OCI-LY1 (cell line): ENCODE measurements around the gene CHCHD3.

ENCODE experiments used
- H2AFZ ChIP-seq: fragments of 200-600 bp; sonication (generic), shearing (Covaris generic); 2 replicates; pipeline ENCODE4 v1.6.0; 2014; ENCODE audit warnings: antibody characterized with exemption, mild to moderate bottlenecking, low read length
- H3F3A ChIP-seq: fragments of 200-600 bp; sonication (generic), shearing (Covaris generic); 2 replicates; pipeline ENCODE4 v1.6.0; 2014; ENCODE audit warnings: mild to moderate bottlenecking, antibody characterized with exemption, low read length, moderate library complexity; ENCODE audit not compliant: insufficient read depth
- H3K27ac ChIP-seq: fragments of 200-600 bp; sonication (generic); 2 replicates; pipeline ENCODE4 v1.5.1; 2014; ENCODE audit warnings: low read length, mixed run types, mild to moderate bottlenecking, low read depth; ENCODE audit not compliant: poor library complexity, severe bottlenecking
- H3K27me3 ChIP-seq: fragments of 200-600 bp; sonication (generic); 2 replicates; pipeline ENCODE4 v1.6.0; 2014; ENCODE audit warnings: antibody characterized with exemption, mild to moderate bottlenecking, low read length, moderate library complexity; ENCODE audit not compliant: insufficient read depth
- H3K36me3 ChIP-seq: fragments of 200-600 bp; sonication (generic); 2 replicates; pipeline ENCODE4 v1.6.1; 2014; ENCODE audit warnings: mild to moderate bottlenecking, antibody characterized with exemption, low read length, moderate library complexity, mixed read lengths; ENCODE audit not compliant: insufficient read depth
- H3K4me1 ChIP-seq: fragments of 200-600 bp; sonication (generic); 2 replicates; pipeline ENCODE4 v1.5.1; 2014; ENCODE audit warnings: mild to moderate bottlenecking, low read length, moderate library complexity; ENCODE audit not compliant: insufficient read depth, severe bottlenecking
- H3K4me2 ChIP-seq: fragments of 200-600 bp; sonication (generic), shearing (Covaris generic); 2 replicates; pipeline ENCODE4 v1.6.1; 2014; ENCODE audit warnings: low read length
- H3K4me3 ChIP-seq: fragments of 200-600 bp; sonication (generic); 2 replicates; pipeline ENCODE4 v1.5.1; 2014; ENCODE audit warnings: low read length, low read depth, mild to moderate bottlenecking, mixed read lengths; ENCODE audit not compliant: poor library complexity, severe bottlenecking
- H3K79me2 ChIP-seq: fragments of 200-600 bp; shearing (Covaris generic); 2 replicates; pipeline ENCODE4 v1.6.1; 2016; ENCODE audit warnings: mixed run types, low read length, mixed read lengths; ENCODE audit not compliant: insufficient read depth
- H3K9ac ChIP-seq: fragments of 200-600 bp; sonication (generic), shearing (Covaris generic); 2 replicates; pipeline ENCODE4 v1.6.1; 2014; ENCODE audit warnings: mild to moderate bottlenecking, low read length, mixed read lengths
- H3K9me2 ChIP-seq: fragments of 200-600 bp; sonication (generic), shearing (Covaris generic); 2 replicates; pipeline ENCODE4 v1.6.1; 2014; ENCODE audit warnings: low read depth, mild to moderate bottlenecking, low read length, mixed read lengths
- H3K9me3 ChIP-seq: fragments of 200-600 bp; shearing (Covaris generic); 2 replicates; pipeline ENCODE4 v1.6.1; 2014; ENCODE audit warnings: low read length, mixed read lengths
- H4K20me1 ChIP-seq: fragments of 200-600 bp; sonication (generic), shearing (Covaris generic); 2 replicates; pipeline ENCODE4 v1.6.0; 2016; ENCODE audit warnings: mild to moderate bottlenecking, low read length; ENCODE audit not compliant: insufficient read depth
- EZH2 ChIP-seq: fragments of 200-600 bp; sonication (generic), shearing (Covaris generic); IDR thresholded peaks from 2 replicates; pipeline ENCODE4 v1.8.0; 2017; ENCODE audit warnings: borderline replicate concordance, mixed run types, mild to moderate bottlenecking, antibody characterized with exemption, low read length, moderate library complexity, mixed read lengths
- TF ChIP-seq, protein P1 (sequence below): fragments of 200-600 bp; sonication (generic), shearing (Covaris generic); IDR thresholded peaks from 2 replicates; pipeline ENCODE4 v1.5.1; 2017; ENCODE audit warnings: mild to moderate bottlenecking, antibody characterized with exemption, low read length, moderate library complexity, mixed read lengths

Gene CHCHD3

DNA sequence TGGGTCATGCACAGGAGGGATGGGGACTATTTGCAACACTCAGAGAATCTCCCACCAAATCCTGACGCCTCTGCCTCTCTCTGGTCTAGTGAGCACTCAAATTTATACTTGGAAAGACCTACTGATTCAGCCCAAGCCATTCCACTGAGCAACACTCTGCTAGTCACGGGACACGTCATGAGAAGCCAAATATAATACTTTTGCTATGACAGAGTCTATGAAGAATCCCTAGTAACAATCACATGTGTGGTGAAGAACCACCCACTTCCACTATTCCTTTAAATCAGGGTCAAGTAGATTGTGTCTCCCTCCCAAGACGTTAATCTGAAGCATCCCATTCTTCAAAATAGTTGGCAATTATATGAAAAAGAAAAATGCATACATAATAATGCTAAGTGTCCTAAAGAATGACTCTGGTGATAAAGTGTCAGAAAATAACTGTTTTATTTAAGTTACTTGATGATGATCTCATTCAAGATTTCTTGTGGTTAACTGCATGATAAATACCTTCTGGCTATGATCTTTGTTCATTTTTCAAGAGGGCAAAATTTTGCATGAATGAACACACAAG, 28.5 kb downstream of the CHCHD3 start:
- H2AFZ ChIP-seq: no peak overlapping the region
- H3K9me3 ChIP-seq: no peaks in the 10 kb centered on the region
- no peaks in the 10 kb centered on the region for H3K9me2 ChIP-seq
- H3F3A ChIP-seq: no peaks in the 10 kb centered on the region
- no peak overlapping the region for H3K9ac ChIP-seq
- H3K27me3 ChIP-seq: no peaks in the 10 kb centered on the region
- H3K4me1 ChIP-seq: peaks cover 25% of the 10 kb centered on the region
- H3K4me3 ChIP-seq: no peak overlapping the region
- no peaks in the 10 kb centered on the region for H4K20me1 ChIP-seq
- TF ChIP-seq EZH2: no peak
- TF ChIP-seq, protein P1, sequence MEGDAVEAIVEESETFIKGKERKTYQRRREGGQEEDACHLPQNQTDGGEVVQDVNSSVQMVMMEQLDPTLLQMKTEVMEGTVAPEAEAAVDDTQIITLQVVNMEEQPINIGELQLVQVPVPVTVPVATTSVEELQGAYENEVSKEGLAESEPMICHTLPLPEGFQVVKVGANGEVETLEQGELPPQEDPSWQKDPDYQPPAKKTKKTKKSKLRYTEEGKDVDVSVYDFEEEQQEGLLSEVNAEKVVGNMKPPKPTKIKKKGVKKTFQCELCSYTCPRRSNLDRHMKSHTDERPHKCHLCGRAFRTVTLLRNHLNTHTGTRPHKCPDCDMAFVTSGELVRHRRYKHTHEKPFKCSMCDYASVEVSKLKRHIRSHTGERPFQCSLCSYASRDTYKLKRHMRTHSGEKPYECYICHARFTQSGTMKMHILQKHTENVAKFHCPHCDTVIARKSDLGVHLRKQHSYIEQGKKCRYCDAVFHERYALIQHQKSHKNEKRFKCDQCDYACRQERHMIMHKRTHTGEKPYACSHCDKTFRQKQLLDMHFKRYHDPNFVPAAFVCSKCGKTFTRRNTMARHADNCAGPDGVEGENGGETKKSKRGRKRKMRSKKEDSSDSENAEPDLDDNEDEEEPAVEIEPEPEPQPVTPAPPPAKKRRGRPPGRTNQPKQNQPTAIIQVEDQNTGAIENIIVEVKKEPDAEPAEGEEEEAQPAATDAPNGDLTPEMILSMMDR: no peak
- no peak overlapping the region for H3K27ac ChIP-seq
- peaks cover 72% of the 10 kb centered on the region for H3K79me2 ChIP-seq
- H3K36me3 ChIP-seq: peaks cover 5% of the 10 kb centered on the region; the same call in 1 of the 2 replicates
- H3K4me2 ChIP-seq: no peak overlapping the region

DNA sequence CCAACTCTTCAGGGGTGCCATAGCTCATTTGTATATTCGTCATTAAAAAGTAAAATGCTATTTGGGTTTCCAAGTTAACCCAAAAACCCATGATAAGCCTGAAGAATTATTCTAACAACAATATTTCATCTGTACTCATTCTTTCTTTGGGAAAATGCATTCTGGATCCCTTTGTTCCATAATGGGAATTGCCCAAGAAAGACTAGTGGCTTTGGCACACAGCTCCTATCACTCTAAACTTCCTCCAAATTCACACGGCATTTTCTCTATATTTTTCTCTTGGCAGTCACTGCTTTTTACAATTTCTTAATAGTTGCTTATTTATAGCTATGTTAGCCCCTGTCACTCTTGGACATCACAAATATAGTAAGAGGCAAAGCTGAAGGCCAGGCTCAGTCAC, 29.1 kb downstream of the CHCHD3 start:
- Histone ChIP-seq H3K27me3 (no peaks in the 10 kb centered on the region), H2AFZ (no peak overlapping the region), H3K79me2 (peaks cover 73% of the 10 kb centered on the region), H3K4me1 (peaks cover 27% of the 10 kb centered on the region), H3K27ac (no peak overlapping the region), H3F3A (no peaks in the 10 kb centered on the region), H3K9me2 (no peaks in the 10 kb centered on the region), H3K9ac (no peak overlapping the region), H3K9me3 (no peaks in the 10 kb centered on the region), H3K36me3 (peaks cover 5% of the 10 kb centered on the region; the same call in 1 of the 2 replicates), H3K4me3 (no peak overlapping the region), H4K20me1 (no peaks in the 10 kb centered on the region), H3K4me2 (no peak overlapping the region)
- no peak for TF ChIP-seq EZH2
- TF ChIP-seq, protein P1: no peak

DNA sequence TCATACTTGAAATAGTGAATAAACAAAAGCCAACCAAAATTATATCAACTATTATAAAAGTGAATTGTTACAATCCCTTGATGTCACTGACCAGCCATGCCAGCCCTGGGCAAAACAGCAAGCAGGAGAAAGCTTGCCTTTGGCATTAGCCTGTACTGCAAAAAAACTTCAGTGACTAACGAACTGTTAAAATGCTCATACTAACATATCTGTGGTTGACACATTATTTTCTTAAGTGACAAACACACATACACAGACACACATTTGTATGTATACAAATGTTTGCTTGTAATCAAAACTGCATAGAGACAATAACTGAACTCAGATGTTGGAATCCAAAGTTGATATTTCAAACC, 29.5 kb downstream of the CHCHD3 start:
- no peaks in the 10 kb centered on the region for H3F3A ChIP-seq
- no peaks in the 10 kb centered on the region for H3K9me3 ChIP-seq
- H3K9me2 ChIP-seq: no peaks in the 10 kb centered on the region
- TF ChIP-seq, protein P1: no peak
- no peak for TF ChIP-seq EZH2
- peaks cover 27% of the 10 kb centered on the region for H3K4me1 ChIP-seq
- no peaks in the 10 kb centered on the region for H3K27me3 ChIP-seq
- H3K4me2 ChIP-seq: no peak overlapping the region
- H2AFZ ChIP-seq: no peak overlapping the region
- no peaks in the 10 kb centered on the region for H4K20me1 ChIP-seq
- peaks cover 73% of the 10 kb centered on the region for H3K79me2 ChIP-seq
- H3K27ac ChIP-seq: no peak overlapping the region
- H3K4me3 ChIP-seq: no peak overlapping the region
- no peak overlapping the region for H3K9ac ChIP-seq
- H3K36me3 ChIP-seq: peaks cover 9% of the 10 kb centered on the region; the same call in 1 of the 2 replicates
